ENCODE measurements around the gene CREBL2. TPM values are rescaled to one million over a fixed set of nuclear protein-coding genes. Genes with fewer than 3 reads are reported as not detected.
A peak's percentile ranks its signal among the peaks of the same experiment; 100 is the strongest.

Gene CREBL2
- total RNA-seq, 2 experiments from 2014 or later, result 3.4 to 4.3 TPM

GRCh38 chr12:12610711-12611110 lies 965 bp upstream of the CREBL2 start:
- Histone ChIP-seq H3K79me2 (ENCODE audit: insufficient read depth, low read depth, low read length) (no peaks in the 10 kb centered on the region), H3K9me2 (ENCODE audit: insufficient read depth, low read length) (no peaks in the 10 kb centered on the region), H4K20me1 (ENCODE audit: insufficient read depth, low read length) (no peaks in the 10 kb centered on the region), H3K4me1 (ENCODE audit: insufficient read depth, low read length, poor library complexity, severe bottlenecking) (peaks cover 4% of the 10 kb centered on the region), H3K36me3 (ENCODE audit: insufficient read depth, low read length) (no peaks in the 10 kb centered on the region), H2AFZ (ENCODE audit: low read length) (peak overlapping the region; percentile 90; the same call in 1 of the 2 replicates), H3K9me3 (ENCODE audit: low read length) (no peaks in the 10 kb centered on the region), H3K4me2 (ENCODE audit: low read length) (peak overlapping the region; percentile 74; the same call in 1 of the 2 replicates), H3K4me3 (ENCODE audit: low read depth, low read length, poor library complexity, severe bottlenecking) (peak overlapping the region; percentile 71), H3K27ac (ENCODE audit: low read depth, low read length, poor library complexity, severe bottlenecking) (no peak overlapping the region)
- BruUV-seq (replicated peaks), result no TSS peak
- no peak for TF ChIP-seq EZH2phosphoT487 (IDR thresholded peaks at IDR 0.05; ENCODE audit: borderline replicate concordance, low read depth, low read length)
- TF ChIP-seq, protein P1, sequence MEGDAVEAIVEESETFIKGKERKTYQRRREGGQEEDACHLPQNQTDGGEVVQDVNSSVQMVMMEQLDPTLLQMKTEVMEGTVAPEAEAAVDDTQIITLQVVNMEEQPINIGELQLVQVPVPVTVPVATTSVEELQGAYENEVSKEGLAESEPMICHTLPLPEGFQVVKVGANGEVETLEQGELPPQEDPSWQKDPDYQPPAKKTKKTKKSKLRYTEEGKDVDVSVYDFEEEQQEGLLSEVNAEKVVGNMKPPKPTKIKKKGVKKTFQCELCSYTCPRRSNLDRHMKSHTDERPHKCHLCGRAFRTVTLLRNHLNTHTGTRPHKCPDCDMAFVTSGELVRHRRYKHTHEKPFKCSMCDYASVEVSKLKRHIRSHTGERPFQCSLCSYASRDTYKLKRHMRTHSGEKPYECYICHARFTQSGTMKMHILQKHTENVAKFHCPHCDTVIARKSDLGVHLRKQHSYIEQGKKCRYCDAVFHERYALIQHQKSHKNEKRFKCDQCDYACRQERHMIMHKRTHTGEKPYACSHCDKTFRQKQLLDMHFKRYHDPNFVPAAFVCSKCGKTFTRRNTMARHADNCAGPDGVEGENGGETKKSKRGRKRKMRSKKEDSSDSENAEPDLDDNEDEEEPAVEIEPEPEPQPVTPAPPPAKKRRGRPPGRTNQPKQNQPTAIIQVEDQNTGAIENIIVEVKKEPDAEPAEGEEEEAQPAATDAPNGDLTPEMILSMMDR (conservative IDR thresholded peaks at IDR 0.05; ENCODE audit: low read length), result no peak
- intact Hi-C loops (cut with micrococcal nuclease; ENCODE audit: unreplicated experiment), result no loop called here
- DNase-seq (ENCODE audit: low spot score), result no peak
- ChIA-PET CTCF (ENCODE audit: unreplicated experiment) (no interaction called here), POLR2A (no interaction called here)

GRCh38 chr12:12612358-12612757 lies 682 bp downstream of the CREBL2 start:
- H3K4me1 ChIP-seq (ENCODE audit: insufficient read depth, low read length, poor library complexity, severe bottlenecking), result peaks cover 4% of the 10 kb centered on the region

GRCh38 chr12:12613344-12613743 lies 1.7 kb downstream of the CREBL2 start:
- Histone ChIP-seq H3K36me3 (ENCODE audit: insufficient read depth, low read length) (no peaks in the 10 kb centered on the region), H3K4me3 (ENCODE audit: low read depth, low read length, poor library complexity, severe bottlenecking) (no peak overlapping the region), H3K9me2 (ENCODE audit: insufficient read depth, low read length) (no peaks in the 10 kb centered on the region), H2AFZ (ENCODE audit: low read length) (0 out of 2 replicates have a peak overlapping the region, but pooled peaks have one; percentile 6), H3K4me1 (ENCODE audit: insufficient read depth, low read length, poor library complexity, severe bottlenecking) (peaks cover 4% of the 10 kb centered on the region), H3K4me2 (ENCODE audit: low read length) (peak overlapping the region; percentile 40), H3K79me2 (ENCODE audit: insufficient read depth, low read depth, low read length) (no peaks in the 10 kb centered on the region), H4K20me1 (ENCODE audit: insufficient read depth, low read length) (no peaks in the 10 kb centered on the region), H3K9me3 (ENCODE audit: low read length) (no peaks in the 10 kb centered on the region), H3K27ac (ENCODE audit: low read depth, low read length, poor library complexity, severe bottlenecking) (no peak overlapping the region)
- CTCF ChIA-PET (ENCODE audit: unreplicated experiment), result no interaction called here
- POLR2A ChIA-PET, result interaction anchor here (0.7 kb wide), 1 partner anchor 84 kb away, joined by 3 read pairs; no protein-coding TSS in a partner anchor
- intact Hi-C loops (cut with micrococcal nuclease; ENCODE audit: unreplicated experiment), result no loop called here
- DNase-seq (ENCODE audit: low spot score), result no peak
- TF ChIP-seq EZH2phosphoT487 (IDR thresholded peaks at IDR 0.05; ENCODE audit: borderline replicate concordance, low read depth, low read length), result no peak
- TF ChIP-seq, protein P1 (conservative IDR thresholded peaks at IDR 0.05; ENCODE audit: low read length), result no peak
- BruUV-seq (replicated peaks), result no TSS peak

More at GRCh38 chr12:12612358-12612757, 682 bp downstream of the CREBL2 start:
- Histone ChIP-seq H3K4me3 (ENCODE audit: low read depth, low read length, poor library complexity, severe bottlenecking) (peak overlapping the region; percentile 71), H3K9me2 (ENCODE audit: insufficient read depth, low read length) (no peaks in the 10 kb centered on the region), H4K20me1 (ENCODE audit: insufficient read depth, low read length) (no peaks in the 10 kb centered on the region), H3K27ac (ENCODE audit: low read depth, low read length, poor library complexity, severe bottlenecking) (peak overlapping the region; percentile 44), H3K79me2 (ENCODE audit: insufficient read depth, low read depth, low read length) (no peaks in the 10 kb centered on the region), H2AFZ (ENCODE audit: low read length) (peak overlapping the region; percentile 90), H3K4me2 (ENCODE audit: low read length) (peak overlapping the region; percentile 74), H3K36me3 (ENCODE audit: insufficient read depth, low read length) (no peaks in the 10 kb centered on the region), H3K9me3 (ENCODE audit: low read length) (no peaks in the 10 kb centered on the region)
- CTCF ChIA-PET (ENCODE audit: unreplicated experiment), result interaction anchor here (0.5 kb wide), 1 partner anchor 12 kb away, joined by 3 read pairs; no protein-coding TSS in a partner anchor
- no peak for TF ChIP-seq EZH2phosphoT487 (IDR thresholded peaks at IDR 0.05; ENCODE audit: borderline replicate concordance, low read depth, low read length)
- TF ChIP-seq, protein P1 (conservative IDR thresholded peaks at IDR 0.05; ENCODE audit: low read length), result no peak
- BruUV-seq (replicated peaks), result no TSS peak
- DNase-seq (ENCODE audit: low spot score), result peak; percentile 2
- POLR2A ChIA-PET, result interaction anchor here (0.8 kb wide), 1 partner anchor 269 kb away, joined by 3 read pairs; no protein-coding TSS in a partner anchor
- intact Hi-C loops (cut with micrococcal nuclease; ENCODE audit: unreplicated experiment), result no loop called here

Data from OCI-LY7 (cell line).